GM19043 (cell line): ENCODE results near the gene ARHGAP40.

ENCODE experiments used
- ATAC-seq: cut with Tn5 transposase; IDR thresholded peaks from one replicate; pipeline ENCODE4 v1.9.1; 2021; ENCODE audit warnings: low read depth; ENCODE audit not compliant: unreplicated experiment

ARHGAP40 gene

DNA sequence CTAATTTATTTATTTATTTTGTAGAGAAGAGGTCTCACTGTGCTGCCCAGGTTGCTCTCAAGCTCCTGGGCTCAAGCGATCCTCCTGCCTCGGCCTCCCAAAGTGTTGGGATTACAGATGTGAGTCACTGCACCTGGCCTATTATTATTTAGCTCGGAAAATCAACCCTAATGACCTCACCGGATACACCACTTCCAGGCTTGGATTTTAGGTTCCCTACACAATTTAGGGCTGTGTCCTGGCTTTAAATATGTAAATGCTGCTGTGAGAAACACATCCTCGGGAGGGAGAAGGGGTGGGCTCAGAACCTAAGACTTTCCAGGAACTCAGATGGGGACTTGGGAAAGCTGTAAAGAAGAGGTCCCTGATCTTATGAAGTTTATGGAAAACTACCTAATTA, 71.7 kb downstream of the ARHGAP40 start:
- no peak for ATAC-seq

DNA sequence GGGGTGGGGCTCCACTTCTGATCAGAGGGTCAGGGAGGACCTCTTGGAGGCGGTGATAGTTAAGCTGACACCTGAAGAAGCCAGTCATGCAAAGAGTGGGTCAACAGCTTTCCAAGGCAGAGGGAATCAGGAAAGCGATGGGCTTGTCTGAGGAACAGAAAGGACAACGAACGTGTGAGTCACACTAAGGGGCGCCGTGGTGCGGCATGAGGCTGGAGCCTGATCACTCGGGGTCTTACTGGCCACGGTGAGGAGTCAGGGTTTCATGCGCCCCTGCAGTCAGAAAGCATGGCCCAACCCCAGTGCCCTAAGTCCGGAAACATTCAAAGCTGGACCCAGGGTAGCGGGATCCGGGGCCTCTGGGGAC, 72.1 kb downstream of the ARHGAP40 start:
- ATAC-seq: no peak

DNA sequence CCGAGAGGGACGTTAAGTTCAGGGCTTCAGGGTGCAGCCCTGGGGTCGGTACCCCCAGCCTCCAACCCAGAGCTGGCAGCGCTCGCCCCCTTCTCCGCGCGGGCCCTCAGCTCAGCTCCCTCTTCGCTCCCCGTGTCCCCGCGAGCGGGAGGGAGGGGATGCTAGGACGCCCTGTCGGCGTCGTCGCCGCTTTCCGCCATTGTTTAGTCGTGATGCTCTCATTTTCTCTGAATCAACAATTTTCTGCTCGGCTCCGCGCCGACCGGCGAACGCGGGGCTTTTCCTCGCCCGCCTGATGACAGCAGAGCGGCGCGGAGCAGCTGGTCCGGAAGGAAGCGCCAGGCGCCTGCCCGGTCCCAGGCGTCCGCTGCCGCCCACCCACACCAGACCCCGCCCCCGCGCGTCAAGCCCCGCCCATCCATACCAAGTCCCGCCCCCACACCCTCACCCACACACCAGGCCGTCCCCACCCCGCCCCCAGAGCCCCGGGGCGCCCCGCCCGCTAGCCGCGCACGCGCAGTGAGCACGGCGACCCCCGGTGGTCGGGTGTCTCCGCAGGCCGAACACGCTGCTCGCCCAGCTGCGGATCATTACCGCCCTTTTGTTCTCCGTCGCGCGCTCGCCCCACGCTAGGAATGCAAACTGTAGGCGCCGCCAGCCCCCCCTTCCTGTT, 72.6 kb downstream of the ARHGAP40 start:
- no peak for ATAC-seq

DNA sequence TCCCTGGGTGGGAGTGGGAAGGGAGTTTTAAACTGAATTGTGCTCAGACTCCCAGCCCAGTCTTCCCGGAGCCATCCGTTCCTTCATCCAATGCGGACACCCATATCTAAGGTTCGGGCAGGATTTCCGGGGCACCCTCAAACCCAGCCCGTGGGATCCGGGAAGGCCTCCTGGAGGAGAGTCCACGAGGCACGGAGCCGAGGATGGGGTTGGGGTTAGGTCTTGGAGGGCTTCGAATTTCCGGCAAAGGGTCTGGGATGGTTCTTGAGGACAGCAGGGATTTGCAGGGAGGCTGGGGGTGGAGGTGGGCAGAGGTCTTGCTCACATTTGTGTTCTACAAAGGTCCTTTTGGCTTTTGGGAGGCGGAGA, 73.1 kb downstream of the ARHGAP40 start:
- ATAC-seq: no peak

DNA sequence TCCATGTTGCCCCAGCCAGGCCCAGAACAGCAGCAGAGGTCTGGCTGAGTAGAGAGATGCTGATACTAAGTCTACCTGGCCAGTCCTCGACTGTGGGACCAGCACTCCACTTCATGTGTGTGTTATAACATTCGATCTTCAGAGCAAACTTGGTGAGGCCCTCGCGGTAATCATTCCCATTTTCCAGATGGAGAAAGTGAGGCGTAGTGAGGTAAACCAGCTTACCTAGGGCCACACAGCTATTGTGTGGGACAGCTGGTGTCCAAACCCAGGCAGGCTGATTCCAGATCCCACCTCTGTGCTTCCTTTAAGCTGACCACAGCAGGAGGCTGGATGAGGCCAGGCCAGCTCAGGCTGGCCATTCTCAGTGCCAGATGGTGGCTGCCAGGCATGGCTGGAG, 75.0 kb downstream of the ARHGAP40 start:
- ATAC-seq: no peak

DNA sequence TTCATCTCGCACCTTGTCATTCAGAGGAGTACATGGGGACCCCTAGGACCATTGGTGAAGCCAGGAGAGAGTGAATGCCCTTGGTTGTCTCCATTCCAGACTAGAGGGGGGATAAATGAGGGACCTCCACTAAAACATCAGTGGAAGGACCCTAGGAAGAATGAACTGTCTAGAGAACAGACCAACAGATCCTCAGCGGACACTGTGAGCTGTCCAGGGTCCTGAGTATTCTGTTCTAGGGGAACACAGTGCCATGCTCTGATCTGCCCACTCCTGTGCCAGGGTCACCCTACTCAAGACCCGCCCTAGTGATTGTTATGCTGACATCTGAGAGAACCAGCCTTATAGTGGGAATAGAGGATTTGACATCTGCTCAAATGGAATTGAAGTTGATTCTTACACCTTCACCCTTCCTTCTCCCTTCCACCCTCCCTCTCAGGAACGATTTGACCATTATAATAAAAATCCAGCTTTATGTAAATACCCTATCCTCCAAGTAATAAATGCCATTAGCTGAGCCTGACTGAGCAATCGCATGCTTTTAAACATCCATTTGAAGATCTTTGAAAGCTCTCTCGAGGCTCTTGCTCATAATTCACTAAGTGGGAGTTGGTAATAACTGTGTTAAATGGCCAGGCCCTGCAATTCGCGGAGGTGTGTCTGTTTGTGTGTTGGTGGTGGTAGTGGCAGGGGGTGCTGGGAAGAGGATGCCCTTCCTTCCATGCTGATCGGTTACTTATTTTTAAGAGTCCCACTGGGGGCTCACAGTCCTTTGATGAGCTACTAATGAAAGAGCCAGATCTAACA, 79.1 kb downstream of the ARHGAP40 start:
- ATAC-seq: no peak

DNA sequence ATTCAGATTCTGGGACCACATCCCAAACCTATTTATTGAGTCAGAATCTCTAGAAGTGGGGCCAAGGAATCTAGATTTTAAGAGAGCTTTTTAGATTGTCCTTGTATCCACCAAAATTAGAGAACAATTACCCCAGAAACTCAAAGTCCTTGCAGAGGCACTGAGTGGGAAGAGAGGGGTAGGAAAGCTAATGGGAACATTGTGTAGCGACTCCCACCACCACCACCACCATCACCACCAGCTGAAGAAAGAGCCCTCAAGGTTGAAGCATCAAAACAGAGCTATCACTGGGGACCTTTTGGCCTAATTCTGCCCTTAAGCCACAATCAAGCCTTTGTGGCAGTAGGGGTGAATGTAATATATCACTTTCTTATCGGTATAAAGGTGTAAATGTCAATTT, 83.7 kb downstream of the ARHGAP40 start:
- no peak for ATAC-seq

DNA sequence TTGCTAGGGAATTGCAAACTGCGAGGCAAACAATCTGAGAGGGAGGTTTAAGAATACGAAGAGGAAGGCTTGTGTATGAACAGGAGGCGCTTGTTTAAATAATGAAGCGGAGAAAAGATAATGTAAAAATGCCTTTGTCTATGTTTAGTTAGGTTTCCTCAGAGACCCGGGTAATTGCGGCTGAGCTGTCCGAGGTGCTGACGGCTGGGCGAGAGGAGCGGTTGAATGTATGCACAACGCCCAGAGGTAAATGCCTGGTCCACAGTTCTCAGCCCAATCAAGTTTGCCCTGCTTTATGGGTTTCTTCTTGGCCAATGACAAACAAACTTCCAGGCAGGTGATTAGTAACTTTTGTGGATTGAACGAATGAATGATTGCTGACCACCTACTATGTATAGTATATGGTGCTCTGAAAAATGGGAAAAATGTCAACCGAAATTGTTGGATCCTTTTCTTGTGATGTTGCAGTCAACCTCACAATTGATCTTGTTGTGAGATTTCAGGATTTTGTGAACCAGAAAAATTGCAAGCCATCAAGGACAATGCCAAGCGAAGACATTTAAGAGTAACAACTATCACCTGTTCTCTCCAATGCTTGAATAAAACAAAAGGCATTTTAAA, 84.4 kb downstream of the ARHGAP40 start:
- ATAC-seq: no peak

DNA sequence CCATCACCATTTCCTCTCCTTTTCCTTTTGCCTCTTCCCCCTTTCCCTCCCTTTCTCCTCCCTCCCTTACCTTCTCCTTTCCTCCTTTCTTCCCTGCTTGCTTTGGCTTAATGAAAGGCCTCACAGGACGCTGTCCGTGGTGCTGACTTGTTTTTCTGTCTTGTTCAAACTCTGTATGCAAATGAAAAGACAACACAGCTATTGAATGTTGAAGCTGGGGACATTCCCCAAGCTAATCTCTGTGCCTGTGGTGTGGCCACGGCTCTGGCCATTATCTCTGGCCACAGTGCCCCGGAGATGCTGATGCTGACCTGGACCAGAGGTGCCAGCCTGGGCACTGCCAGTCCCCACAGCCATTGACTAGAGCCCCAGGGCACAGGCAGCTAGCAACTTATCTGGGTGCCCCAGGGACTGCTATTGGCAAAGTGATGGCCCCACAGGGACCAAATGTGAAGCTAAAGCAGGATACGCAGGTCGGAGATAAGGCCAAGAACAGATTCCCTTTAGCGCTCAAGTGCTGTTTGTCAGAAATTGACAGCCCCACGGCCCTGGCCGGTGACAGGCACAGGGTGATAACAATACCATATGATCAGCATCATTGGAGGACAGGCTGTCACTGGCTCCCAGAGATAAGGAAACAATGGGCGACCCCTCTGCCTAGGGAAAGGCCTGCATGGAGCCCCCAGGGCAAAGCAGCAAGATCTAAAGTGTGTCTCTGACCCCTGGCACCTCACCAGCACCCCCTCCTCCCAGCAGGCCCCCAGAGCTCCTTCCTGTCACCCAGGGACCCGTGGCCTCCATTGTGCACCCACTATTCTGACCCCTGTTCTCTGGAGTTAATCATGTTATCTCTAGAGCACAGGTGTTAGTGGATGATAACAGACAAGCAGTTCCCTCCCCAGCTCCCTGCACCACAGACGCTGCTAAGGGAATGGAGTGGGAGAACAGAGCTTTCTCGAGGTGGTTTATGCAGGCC, 91.1 kb downstream of the ARHGAP40 start:
- ATAC-seq: no peak

DNA sequence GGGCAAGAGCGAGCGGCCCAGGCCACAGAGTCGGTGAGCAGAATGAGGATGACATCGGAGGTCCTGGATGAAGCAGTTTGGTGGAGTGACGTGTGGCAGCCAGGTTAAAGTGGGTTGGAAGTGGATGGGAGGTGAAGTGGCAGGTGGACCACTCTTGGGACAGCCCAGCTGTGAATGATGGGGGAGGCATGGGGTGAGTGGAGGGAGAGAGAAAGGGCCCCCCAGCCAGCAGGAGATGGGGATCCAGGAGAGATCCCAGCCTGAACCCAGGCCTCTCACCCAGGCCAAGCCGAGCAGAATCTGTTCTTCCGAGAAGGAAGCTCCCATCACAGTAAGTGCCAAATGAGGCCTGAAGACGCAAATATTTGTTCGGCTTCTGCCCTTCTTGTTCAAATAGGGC, 95.7 kb downstream of the ARHGAP40 start:
- no peak for ATAC-seq

DNA sequence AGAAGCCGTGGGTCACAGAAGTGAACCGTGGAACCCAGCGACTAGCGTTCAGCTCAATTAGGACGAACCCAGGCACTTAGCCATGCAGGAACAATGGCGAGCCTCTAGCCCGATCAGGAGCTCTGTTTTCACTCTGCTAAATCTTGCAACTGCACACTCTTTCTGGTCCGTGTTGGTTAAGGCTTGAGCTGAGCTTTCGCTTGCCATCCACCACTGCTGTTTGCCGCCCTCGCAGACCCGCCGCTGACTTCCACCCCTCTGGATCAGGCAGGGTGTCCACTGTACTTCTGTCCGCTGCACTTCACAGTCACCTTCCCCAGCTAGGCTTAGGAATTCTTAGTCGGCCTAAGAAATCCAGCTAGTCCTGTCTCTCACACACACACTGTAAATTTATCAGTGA, 96.9 kb downstream of the ARHGAP40 start:
- no peak for ATAC-seq

DNA sequence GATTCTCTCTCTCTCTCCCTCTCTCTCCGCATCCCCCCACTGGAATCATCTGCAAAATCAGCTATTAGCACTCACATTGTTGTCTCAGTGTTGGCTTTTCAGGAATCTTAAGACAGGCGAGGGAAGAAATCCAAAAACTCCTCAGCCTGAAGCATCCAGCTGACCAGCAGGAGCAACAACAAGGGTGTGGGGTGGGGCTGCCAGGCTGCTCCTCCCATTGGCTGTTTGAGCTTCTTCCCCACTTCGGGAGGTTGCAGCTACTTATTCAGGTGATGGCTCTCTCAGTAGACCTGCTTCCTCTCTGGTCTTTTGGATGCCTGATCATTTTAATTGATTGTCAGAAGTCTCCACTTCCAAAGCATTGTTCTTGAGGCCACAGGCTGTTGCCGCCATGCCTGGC, 98.5 kb downstream of the ARHGAP40 start:
- ATAC-seq: no peak
